ENCODE results near the gene GRAMD1A. TPM values are rescaled to one million over a fixed set of nuclear protein-coding genes. Genes with fewer than 3 reads are reported as not detected.
A peak's percentile ranks its signal among the peaks of the same experiment; 100 is the strongest.
"Not testable (repeated sequence)": the region's sequence is repeated elsewhere in the genome, so short reads cannot be mapped to it uniquely, and the experiment has no call there.

GRAMD1A gene
- total RNA-seq, 1 donor from 2014 or later: 29.6 TPM

DNA sequence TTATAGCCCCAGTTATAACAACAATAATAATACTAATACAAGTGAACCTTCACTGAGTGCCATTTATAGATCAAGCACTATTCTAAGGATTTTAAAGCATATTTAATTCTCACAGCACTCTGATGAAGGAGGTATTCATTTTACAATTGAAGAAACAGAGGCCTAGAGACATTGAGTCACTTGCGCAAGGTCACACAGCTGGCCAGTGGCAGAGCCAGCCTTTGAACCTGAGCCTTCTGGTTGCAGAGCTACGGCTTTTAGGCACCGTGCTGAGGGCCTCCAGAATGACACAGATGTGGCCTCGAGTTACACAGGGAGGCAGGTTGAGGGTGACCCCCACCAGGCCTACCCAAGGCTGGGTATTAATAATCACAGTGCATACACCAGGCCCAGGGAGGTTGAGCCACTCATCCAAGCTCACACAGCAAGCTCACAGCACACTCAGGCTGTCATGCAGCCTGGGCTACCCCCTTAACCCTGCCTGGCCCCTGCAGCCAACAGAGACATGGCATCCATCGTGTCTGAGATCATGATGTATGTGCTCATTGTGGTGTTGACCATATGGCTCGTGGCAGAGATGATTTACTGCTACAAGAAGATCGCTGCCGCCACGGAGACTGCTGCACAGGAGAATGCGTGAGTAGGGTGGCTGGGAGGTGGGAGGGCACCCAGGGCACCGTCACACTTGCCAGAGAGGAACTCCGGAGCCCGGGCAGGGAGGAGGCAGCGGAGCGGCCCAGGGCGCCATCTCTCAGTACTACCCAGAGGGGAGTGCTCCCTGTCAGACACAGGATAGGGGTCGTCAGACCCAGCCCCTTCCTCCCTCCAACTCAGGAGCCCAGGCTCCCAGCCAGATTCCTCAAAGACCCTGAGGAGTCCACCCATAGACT is 38.7 kb downstream of the GRAMD1A start:
- no peak for DNase-seq

- no peak for DNase-seq
Observed at GRCh38 chr19:35039881-35040825, 40.0 kb downstream of the GRAMD1A start.

DNA sequence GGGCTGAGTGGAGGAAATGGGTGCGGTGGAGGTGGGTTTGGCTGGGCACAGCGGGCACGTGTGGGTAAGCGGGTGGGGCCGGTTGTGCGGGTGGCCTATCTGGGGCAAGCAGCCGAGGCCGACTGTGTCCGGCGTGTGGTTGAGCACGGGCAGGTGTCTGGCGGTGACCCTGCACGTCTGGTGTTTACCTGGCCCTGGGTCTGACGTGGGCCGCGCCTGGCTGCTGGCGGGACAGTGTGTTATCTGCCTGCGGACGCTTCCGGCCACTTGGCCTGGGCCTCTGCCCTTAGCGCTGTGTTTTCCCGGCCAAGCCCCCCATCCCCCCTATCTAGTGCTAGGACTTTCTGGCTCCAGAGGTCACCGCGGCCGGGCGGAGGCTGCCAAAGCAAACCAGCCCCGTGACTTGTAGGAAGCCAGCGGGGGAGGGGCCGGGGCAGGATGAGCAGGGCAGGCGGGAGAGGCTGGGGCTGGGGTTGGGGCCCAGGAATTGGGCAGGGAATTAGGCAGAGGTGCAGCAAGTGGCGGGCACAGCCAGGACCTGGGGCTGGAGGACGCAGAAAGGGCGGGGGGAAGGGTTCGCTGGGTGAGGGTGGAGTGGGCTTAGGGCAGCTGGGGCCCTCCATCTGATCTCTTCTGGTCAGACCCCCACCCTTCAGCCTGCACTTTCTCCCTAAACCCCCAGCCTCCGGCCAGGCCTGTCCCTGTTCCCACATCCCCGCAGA is 40.9 kb downstream of the GRAMD1A start:
- peak; percentile 61 for DNase-seq

DNA sequence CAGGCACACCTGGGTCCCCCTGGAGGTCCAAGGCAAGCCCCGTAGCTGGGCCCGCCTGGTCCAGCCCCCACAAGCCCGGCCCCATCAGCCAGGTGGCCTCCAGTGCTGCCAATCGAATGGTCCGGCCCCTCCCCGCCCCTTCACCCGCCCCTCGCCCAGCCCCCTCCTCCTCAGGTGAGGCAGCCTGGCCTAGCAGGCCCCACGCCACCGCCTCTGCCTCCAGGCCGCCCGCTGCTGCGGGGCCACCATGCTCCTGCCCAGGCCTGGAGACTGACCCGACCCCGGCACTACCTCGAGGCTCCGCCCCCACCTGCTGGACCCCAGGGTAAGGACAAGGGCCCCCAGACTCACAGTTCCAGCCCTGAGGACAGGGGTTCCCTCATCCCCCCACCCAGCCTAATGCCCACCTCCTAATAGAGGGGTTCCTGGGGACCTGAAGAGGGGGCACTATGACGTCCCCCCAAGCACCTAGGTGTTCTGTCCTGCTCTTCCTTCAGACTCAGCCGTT is 41.5 kb downstream of the GRAMD1A start, which contains the start of gene HPN:
HPN (plus strand) TSS at position 174 of the 508 bp plus-strand sequence. CDS start 786 bp downstream, outside the sequence.
- DNase-seq: no peak

DNA sequence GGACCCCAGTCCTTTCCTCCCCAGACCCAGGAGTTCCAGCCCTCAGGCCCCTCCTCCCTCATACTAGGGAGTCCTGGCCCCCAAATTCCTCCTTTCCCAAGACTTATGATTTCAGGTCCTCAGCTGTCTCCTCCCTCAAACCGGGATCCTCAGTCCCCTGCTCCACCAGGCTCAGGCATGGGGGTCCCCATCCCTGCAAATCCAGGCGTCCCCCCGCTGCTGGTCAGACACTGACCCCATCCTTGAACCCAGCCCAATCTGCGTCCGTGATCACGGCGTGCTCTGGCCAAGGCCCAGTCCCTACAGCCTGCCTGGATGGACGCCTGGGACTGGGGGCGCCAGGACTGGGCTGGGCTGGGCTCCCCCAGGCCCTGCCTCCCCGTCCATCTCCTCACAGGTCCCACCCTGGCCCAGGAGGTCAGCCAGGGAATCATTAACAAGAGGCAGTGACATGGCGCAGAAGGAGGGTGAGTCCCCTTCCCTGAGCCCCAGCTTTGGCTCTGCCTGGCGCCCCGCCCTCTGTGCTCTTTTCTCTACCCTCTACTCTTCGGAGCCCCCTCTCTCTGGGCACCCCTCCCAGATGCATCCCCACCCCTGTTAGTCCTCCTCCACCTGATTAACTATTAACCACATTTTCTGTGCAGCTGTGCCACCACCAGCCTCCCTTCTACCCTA is 42.1 kb downstream of the GRAMD1A start:
- DNase-seq: no peak

DNA sequence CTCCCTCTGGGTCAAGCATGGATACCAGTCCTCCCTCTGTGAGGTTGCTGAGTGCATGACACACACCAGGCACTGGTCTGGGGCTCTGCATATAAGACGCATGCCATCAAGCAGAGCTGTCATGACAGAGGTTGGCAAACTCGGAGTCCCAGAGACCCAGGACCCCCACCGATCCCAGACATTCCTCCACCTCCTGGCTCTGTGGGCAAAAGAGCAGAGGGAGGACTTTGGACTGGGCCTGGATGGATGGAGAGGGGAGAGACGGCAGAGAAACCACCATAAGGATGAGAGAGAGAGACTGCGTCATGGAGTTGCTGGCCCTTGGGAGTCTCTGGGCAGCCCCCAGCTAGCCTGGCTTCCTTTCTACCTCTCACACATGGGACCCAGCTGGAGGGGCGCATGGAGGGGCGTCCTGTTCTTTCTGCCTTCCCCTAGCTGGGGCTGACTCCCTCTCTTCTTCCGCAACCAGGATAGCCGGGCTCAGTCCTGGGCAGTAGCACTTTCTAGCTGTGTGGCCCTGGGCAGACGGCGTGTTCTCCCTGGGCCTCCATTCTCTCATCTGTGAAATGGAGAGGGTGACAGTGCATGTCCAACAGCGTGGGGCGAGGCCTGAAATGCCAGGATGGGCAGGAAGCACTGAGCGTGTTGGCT is 43.0 kb downstream of the GRAMD1A start:
- DNase-seq: no peak

- DNase-seq: no peak
Observed at GRCh38 chr19:35043906-35044305, 43.8 kb downstream of the GRAMD1A start.

DNA sequence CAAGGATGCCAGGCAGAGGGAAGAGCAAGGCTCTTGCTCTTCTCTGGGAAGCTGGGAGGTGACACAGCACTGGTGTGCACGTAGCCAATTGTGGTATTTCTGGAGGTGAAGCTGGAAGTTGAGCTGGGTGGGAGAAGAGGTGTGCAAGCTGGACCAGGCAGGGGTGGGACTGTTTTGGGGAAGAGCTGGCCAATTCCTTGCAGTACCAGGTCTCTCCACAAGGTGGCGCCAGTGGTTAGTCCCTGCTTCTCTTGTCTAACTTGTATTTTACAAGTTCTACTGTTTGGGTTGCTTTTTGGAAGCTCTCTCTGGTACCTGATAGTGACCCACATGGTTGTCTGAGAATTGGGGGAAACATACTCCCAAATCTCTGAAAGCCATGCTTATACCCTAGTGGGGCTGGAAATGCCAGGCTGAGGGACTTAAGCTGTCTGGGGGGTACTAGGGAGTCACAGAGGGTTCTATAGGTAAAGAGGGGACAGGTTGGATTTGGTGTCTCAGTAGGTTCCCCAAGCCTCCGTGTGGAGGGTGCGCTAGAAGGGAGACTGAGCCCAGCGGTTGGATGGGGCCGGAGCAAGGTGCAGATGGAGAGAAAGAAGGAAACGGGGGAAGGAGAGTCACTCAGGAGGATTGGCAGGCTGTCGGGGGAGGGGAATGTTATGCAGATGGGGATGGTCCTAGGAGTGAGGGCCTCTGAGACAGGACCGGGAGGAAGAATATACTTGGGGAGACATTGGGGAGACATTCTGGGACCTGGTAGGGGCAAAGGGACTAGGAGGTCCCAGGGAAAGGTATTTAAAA is 44.4 kb downstream of the GRAMD1A start:
- peak; percentile 57 for DNase-seq

DNA sequence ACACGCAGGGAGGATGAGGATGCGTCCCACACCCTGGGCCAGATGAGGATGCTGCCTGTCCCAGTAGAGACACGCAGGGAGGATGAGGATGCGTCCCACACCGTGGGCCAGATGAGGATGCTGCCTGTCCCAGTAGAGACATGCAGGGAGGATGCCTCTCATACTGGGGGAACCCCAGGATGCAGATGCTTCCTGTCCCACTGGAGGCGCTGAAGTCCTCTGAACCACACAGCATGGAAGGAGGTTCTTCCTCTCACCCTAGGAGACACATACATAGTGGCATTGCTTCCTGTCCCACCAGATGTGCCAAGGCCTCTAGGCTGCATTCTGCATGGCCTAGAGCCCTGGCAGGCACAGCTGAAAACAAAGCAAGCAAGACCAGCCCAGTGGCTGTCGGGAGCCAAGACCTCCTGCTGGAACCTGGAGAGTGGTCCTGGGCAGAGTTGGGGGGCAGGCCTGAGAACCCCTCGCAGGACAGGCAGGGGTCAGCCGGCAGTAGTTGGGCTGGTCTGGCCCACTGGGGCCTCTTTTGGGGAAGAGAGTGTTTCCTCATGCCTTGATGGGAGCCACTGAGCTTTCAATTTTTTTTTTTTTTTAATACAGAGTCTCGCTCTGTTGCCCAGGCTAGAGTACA is 45.7 kb downstream of the GRAMD1A start:
- DNase-seq: no peak

DNA sequence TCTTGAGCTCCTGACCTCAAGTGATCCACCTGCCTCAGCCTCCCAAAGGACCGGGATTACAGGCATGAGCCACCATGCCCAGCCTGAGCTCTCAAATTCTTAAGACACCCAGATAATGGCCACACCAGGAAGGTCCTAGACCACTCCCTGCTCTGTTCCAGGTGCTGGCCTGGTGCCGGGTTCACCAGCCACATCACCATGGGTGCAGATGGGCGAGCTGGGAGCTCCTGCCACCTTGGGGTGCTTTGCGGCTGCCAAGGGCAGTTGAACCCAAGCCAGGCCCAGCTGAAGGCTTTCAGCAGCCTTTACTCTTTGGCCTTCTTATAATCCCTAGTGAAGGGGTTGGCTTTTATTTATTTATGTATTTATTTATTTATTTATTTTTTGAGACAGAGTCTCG is 46.3 kb downstream of the GRAMD1A start:
- no peak for DNase-seq

- peak; percentile 71 for DNase-seq
Observed at GRCh38 chr19:35048911-35049411, 48.8 kb downstream of the GRAMD1A start.

DNA sequence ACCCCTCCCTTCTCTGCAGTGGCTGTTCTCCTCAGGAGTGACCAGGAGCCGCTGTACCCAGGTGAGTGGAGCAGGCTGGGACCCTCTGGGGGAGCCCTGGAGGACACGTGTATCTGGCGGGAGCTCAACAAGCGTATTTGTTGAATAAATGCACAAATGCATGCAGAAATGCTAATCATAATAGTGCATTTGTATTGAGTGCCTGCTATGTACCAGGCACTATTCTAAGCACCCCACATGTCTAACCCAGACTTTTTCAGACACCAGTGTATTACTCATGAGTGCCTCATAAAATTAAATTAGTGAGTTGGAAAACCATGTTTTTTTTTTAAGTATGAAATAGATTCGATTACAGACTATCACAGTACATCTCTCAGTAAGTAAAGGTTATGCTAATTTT is 49.3 kb downstream of the GRAMD1A start:
- DNase-seq: no peak

DNA sequence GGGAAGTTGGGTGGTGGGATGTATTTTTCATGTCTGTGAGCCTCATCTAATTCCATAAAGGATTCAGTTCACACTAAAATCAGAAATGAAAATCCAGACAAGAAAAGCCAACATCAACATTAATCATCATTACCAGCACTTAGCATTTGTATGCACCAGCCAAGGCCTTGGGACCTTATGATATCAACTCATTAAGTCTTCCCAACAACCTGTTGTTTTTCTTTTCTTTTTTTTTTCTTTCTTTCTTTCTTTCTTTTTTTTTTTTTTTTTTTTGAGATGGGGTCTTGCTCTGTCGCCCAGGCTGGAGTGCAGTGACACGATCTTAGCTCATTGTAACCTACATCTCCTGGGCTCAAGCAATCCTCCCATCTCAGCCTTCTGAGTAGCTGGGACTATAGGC is 50.5 kb downstream of the GRAMD1A start:
- not testable (repeated sequence) for DNase-seq

DNA sequence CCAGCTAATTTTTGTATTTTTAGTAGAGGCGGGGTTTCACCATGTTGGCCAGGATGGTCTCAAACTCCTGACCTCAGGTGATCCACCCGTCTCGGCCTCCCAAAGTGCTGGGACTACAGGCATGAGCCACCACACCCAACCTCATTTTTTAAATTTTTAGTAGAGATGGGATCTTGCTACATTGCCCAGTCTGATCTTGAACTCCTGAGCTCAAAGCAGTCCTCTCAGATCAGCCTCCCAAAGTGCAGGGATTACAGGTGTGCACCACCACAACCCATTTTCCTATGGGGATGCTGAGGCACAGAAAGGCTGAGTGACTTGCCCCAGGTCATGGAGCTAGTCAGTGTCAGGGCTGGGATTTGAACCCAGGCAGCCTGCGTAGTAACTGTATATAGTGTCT is 51.1 kb downstream of the GRAMD1A start:
- DNase-seq: not testable (repeated sequence)

GRCh38 chr19:35051796-35052195 is 51.7 kb downstream of the GRAMD1A start:
- DNase-seq: no peak

DNA sequence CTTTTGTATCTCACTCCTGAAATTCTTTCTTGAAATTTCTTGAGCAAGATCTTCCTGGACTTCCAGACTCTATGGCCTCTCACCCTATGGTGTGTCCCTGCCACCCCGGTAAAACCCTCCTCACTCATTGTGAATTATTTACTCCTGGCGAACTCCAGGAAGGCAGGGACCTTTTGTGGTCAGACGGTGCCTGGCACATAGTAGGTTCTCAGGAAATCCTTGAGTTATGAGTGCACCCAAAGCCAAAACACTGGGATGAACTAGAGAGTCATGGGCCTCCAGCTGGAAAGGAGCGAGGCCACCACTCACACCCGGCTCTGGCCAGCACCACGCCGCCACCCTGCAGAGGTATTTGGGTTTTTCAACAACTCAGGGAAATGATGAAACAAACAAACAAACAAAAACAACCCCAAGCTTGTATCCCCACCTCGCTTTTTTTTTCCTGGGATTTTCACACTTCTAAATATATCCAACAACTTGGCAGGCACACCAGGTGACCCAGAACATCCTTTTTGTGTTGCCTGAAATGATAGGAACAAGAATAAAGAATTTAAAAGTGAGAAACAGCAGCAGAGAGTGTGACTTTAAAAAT is 52.6 kb downstream of the GRAMD1A start:
- DNase-seq: no peak

GRCh38 chr19:35053667-35054293 is 53.7 kb downstream of the GRAMD1A start:
- no peak for DNase-seq

- DNase-seq: no peak
Observed at GRCh38 chr19:35054626-35055025, 54.5 kb downstream of the GRAMD1A start.
